GM12878 (cell line): ENCODE data around the gene IER5L. TPM values are rescaled to one million over a fixed set of nuclear protein-coding genes. Genes with fewer than 3 reads are reported as not detected.
A peak's percentile ranks its signal among the peaks of the same experiment; 100 is the strongest.

Experiments used
- ATAC-seq: fragments of 200-7000 bp; cut with Tn5 transposase; 3 replicates; pipeline ENCODE4 v1.9.1; 2020; ENCODE audit warnings: mild to moderate bottlenecking, moderate library complexity
- BruUV-seq: library from RNA; stranded (reverse); fragments of 400-500 nt; replicated peaks from 2 replicates; lab custom pipeline; 2021; lab: Mats Ljungman, UMichigan
- CTCF ChIA-PET: fragments of 300-600 bp; sonication (Branson Sonifier 250); formaldehyde crosslinking; extraction: SDS; loops from one replicate; lab custom pipeline; 2021; ENCODE audit warnings: inconsistent platforms; lab: Yijun Ruan, JAX
- POLR2A ChIA-PET: fragments of 350-600 bp; formaldehyde crosslinking; extraction: SDS; loops from one replicate; lab custom pipeline; 2021; ENCODE audit warnings: inconsistent platforms; lab: Charles Lee
- RAD21 ChIA-PET: fragments of 300-600 bp; sonication (Branson Sonifier 250); formaldehyde crosslinking; loops from one replicate; lab custom pipeline; 2023; ENCODE audit warnings: antibody characterized with exemption; ENCODE audit not compliant: unreplicated experiment; lab: Charles Lee
- SMC1A ChIA-PET: fragments of 300-600 bp; sonication (Branson Sonifier 250); formaldehyde crosslinking; loops from one replicate; lab custom pipeline; 2023; ENCODE audit not compliant: unreplicated experiment, uncharacterized antibody; lab: Charles Lee
- DNase-seq: peaks from one replicate; pipeline ENCODE4 v3.0.0-alpha.2; 2011; ENCODE audit warnings: low read depth, low spot score
- FAIRE-seq: peaks from 3 replicates; lab custom pipeline; 2011; peaks lifted over from hg19 to GRCh38; lab: Jason Lieb, UNC
- H2AFZ ChIP-seq: 2 replicates; pipeline ENCODE4 v1.6.0; 2011; ENCODE audit warnings: low read depth, low read length, control low read depth; ENCODE audit not compliant: control insufficient read depth
- H3K27ac ChIP-seq: 2 replicates; pipeline ENCODE4 v1.5.1; 2011; ENCODE audit warnings: control low read depth; ENCODE audit not compliant: control insufficient read depth, insufficient read depth
- H3K27me3 ChIP-seq, 2 experiments: replicated peaks in 1 of 2; 2 replicates each; pipeline versions ENCODE4 v1.6.0 to v1.6.1; 2011; ENCODE audit warnings: low read length in 1 of 2; ENCODE audit not compliant: control insufficient read depth in 2 of 2, insufficient read depth in 2 of 2
- H3K36me3 ChIP-seq, 2 experiments: 2 replicates each; pipeline ENCODE4 v1.5.1; 2011; ENCODE audit warnings: low read length in 1 of 2; ENCODE audit not compliant: control insufficient read depth in 2 of 2, insufficient read depth in 2 of 2
- H3K4me1 ChIP-seq: 2 replicates; pipeline ENCODE4 v1.6.1; 2011; ENCODE audit warnings: mild to moderate bottlenecking, low read length, moderate library complexity, mixed read lengths; ENCODE audit not compliant: control insufficient read depth, insufficient read depth
- H3K4me2 ChIP-seq: 2 replicates; pipeline ENCODE4 v1.6.0; 2011; ENCODE audit warnings: control low read depth; ENCODE audit not compliant: control insufficient read depth, insufficient read depth
- H3K4me3 ChIP-seq: fragments of 200-600 bp; sonication (generic); 2 replicates; pipeline ENCODE4 v1.5.1; 2016
- H3K79me2 ChIP-seq: 2 replicates; pipeline ENCODE4 v1.6.0; 2011; ENCODE audit warnings: low read length; ENCODE audit not compliant: control insufficient read depth, insufficient read depth
- H3K9ac ChIP-seq: 2 replicates; pipeline ENCODE4 v1.8.0; 2011; ENCODE audit warnings: low read length, control low read depth, mixed read lengths; ENCODE audit not compliant: control insufficient read depth, insufficient read depth
- H3K9me3 ChIP-seq: replicated peaks from 3 replicates; pipeline ENCODE4 v1.5.1; 2011; ENCODE audit warnings: mild to moderate bottlenecking, low read length; ENCODE audit not compliant: control insufficient read depth, insufficient read depth
- H4K20me1 ChIP-seq: 2 replicates; pipeline ENCODE4 v1.6.0; 2011; ENCODE audit not compliant: control insufficient read depth, insufficient read depth
- ASH2L ChIP-seq: fragments of 300-600, 200-600 bp; sonication (generic); IDR thresholded peaks from 2 replicates; pipeline ENCODE4 v1.6.1; 2017; ENCODE audit warnings: low read depth, mild to moderate bottlenecking, borderline replicate concordance
- BRCA1 ChIP-seq: IDR thresholded peaks from 2 replicates; pipeline ENCODE4 v1.6.1; 2011; ENCODE audit warnings: low read depth, low read length, improper control_type of control experiment
- IKZF1 ChIP-seq: fragments of 450-650 bp; conservative IDR thresholded peaks from 2 replicates; pipeline ENCODE4 v1.6.1; 2017; ENCODE audit warnings: antibody characterized with exemption, mild to moderate bottlenecking
- SIN3A ChIP-seq: IDR thresholded peaks from 2 replicates; pipeline ENCODE4 v1.6.1; 2012; ENCODE audit warnings: low read depth, low read length, improper control_type of control experiment
- SPI1 ChIP-seq: IDR thresholded peaks from 2 replicates; pipeline ENCODE4 v1.6.1; 2011; ENCODE audit warnings: low read depth, mild to moderate bottlenecking, low read length, moderate library complexity, borderline replicate concordance; ENCODE audit not compliant: insufficient read depth
- SREBF2 ChIP-seq: IDR thresholded peaks from 2 replicates; pipeline ENCODE4 v1.6.1; 2012; ENCODE audit warnings: mild to moderate bottlenecking, low read length
- SUZ12 ChIP-seq: fragments of 200-600 bp; sonication (generic); IDR thresholded peaks from one replicate; pipeline ENCODE4 v1.6.1; 2018; ENCODE audit warnings: antibody characterized with exemption, mild to moderate bottlenecking; ENCODE audit not compliant: unreplicated experiment
- TBL1XR1 ChIP-seq: IDR thresholded peaks from 2 replicates; pipeline ENCODE4 v1.6.1; 2012; ENCODE audit warnings: low read depth, low read length, improper control_type of control experiment
- WGBS: methylation state at CpG from one replicate; pipeline ENCODE4 v1.1.6; 2016; ENCODE audit warnings: low lambda C conversion rate; ENCODE audit not compliant: insufficient replicate concordance, insufficient coverage; ENCODE audit errors: missing lambda C conversion rate; 5-methylcytosine and 5-hydroxymethylcytosine counted together
- in situ Hi-C: fragments of 300-500 bp; cut with MboI; formaldehyde crosslinking; loops from 9 replicates; pipeline ENCODE4 v1.14.3; 2018; ENCODE audit warnings: mixed read lengths
- intact Hi-C: fragments of 100-400 bp; cut with micrococcal nuclease; formaldehyde crosslinking; loops from one replicate; pipeline ENCODE4 v1.14.2; 2022; ENCODE audit not compliant: unreplicated experiment
- polyA plus RNA-seq, 11 experiments: library from polyadenylated mRNA; depleted of rRNA in 4 of 11; unstranded in 6 of 11; stranded (reverse) in 5 of 11; fragments of >200 nt; fragmentation: Nextera tagmentation in 4 of 11; fragmentation: Illumina TruSeq in 1 of 11; extraction: Ambion mirVana in 4 of 11; extraction: Trizol in 1 of 11; gene quantifications; 1 replicate in 1 of 11; 2 replicates in 10 of 11; pipeline versions ENCODE4 v1.2.1 to v1.2.3, GENCODE V29; 2011 to 2016; ENCODE audit warnings: inconsistent platforms in 2 of 11, missing spikeins in 2 of 11, low read depth in 1 of 11
- total RNA-seq, 4 experiments: library from RNA; depleted of rRNA in 3 of 4; stranded (reverse); fragments of >200 nt in 3 of 4; fragmentation: Illumina TruSeq in 1 of 4; extraction: Trizol in 1 of 4; gene quantifications; 2 replicates each; pipeline versions ENCODE4 v1.2.1 to v1.2.3, GENCODE V29; 2013 to 2021
- TF ChIP-seq, protein P1 (sequence below): fragments of 450-650 bp; IDR thresholded peaks from 2 replicates; pipeline ENCODE4 v1.6.1; 2017; ENCODE audit warnings: mild to moderate bottlenecking
- TF ChIP-seq, protein P2 (sequence below): fragments of 450-650 bp; IDR thresholded peaks from 2 replicates; pipeline ENCODE4 v1.6.1; 2017; ENCODE audit warnings: borderline replicate concordance
- TF ChIP-seq, protein P3 (sequence below): IDR thresholded peaks from 2 replicates; pipeline ENCODE4 v1.6.1; 2012; ENCODE audit warnings: mild to moderate bottlenecking, low read depth, low read length

IER5L gene
- total and polyA plus RNA-seq, 10 of the 15 experiments (the other 5 are each of a cell fraction or from before 2014, with no cell fraction given): 0.04 to 1.4 (median 0.17) TPM

DNA sequence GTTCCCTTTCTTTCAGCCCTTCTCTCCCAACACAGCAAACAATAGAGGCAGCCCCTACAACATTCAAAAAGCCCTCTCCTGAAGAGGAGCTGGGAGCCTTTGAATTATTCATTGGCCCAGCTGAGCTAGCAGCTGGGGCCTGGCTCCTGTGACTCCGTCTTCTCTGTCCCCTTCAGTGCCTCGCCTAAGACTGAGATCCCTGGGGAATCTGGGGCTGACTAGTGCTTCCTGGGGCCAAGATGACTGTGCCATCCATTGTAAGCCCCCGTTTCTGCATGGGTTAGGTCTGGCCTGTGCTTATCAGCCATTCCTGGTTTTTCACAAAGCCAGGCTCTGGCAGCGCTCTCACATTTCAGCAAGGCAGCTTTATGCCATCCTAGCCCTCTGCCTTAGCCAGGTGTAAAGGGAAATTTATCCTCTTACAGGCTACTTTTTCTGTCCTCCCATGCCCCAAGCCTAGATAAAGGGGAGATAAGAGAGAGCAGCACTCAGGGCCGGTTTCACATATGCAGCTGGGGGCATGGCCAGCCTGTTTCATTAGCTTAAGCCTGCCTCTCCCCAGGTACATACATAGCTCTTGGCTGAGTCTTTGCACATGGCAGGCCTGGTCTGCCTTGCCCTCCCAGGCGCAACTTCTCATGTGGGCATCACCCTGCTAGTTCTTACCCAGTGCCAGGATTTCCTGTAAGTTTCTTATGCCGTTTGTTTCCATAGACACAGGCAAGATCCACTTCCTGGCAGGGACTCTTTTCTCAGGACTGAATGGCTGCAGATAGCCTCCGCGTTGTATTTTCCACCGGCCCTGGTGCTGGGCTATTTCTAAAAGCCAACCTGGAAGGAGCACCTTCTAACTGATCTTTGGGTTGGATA lies 51.1 kb downstream of the IER5L start:
- DNase-seq (no peak), ATAC-seq (no peak), FAIRE-seq (no peak)
- TSS peak; percentile 47 for BruUV-seq
- Histone ChIP-seq H3K36me3 (peaks cover 15 to 16% of the 10 kb centered on the region in 2 experiments), H3K4me3 (no peak overlapping the region), H4K20me1 (no peaks in the 10 kb centered on the region), H3K4me1 (peaks cover 3% of the 10 kb centered on the region; the same call in 1 of the 2 replicates), H3K9ac (no peak overlapping the region), H3K79me2 (no peaks in the 10 kb centered on the region), H3K9me3 (no peaks in the 10 kb centered on the region), H3K4me2 (no peak overlapping the region), H3K27me3 (no peaks in the 10 kb centered on the region), H2AFZ (no peak overlapping the region), H3K27ac (no peak overlapping the region)
- CTCF ChIA-PET: interaction anchor here (1.0 to 11.5 kb wide), 2 partner anchors 15 to 497 kb away, joined by 3 to 175 read pairs; no protein-coding TSS in a partner anchor
- RAD21 ChIA-PET: interaction anchor here (1.3 to 1.6 kb wide), 3 partner anchors 11 to 498 kb away, joined by 3 to 6 read pairs (median 4); no protein-coding TSS in a partner anchor
- no peak for TF ChIP-seq SIN3A
- no peak for TF ChIP-seq TBL1XR1
- TF ChIP-seq SPI1: no peak
- TF ChIP-seq, protein P1, sequence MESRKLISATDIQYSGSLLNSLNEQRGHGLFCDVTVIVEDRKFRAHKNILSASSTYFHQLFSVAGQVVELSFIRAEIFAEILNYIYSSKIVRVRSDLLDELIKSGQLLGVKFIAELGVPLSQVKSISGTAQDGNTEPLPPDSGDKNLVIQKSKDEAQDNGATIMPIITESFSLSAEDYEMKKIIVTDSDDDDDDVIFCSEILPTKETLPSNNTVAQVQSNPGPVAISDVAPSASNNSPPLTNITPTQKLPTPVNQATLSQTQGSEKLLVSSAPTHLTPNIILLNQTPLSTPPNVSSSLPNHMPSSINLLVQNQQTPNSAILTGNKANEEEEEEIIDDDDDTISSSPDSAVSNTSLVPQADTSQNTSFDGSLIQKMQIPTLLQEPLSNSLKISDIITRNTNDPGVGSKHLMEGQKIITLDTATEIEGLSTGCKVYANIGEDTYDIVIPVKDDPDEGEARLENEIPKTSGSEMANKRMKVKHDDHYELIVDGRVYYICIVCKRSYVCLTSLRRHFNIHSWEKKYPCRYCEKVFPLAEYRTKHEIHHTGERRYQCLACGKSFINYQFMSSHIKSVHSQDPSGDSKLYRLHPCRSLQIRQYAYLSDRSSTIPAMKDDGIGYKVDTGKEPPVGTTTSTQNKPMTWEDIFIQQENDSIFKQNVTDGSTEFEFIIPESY: no peak
- no peak for TF ChIP-seq SREBF2
- TF ChIP-seq, protein P2, sequence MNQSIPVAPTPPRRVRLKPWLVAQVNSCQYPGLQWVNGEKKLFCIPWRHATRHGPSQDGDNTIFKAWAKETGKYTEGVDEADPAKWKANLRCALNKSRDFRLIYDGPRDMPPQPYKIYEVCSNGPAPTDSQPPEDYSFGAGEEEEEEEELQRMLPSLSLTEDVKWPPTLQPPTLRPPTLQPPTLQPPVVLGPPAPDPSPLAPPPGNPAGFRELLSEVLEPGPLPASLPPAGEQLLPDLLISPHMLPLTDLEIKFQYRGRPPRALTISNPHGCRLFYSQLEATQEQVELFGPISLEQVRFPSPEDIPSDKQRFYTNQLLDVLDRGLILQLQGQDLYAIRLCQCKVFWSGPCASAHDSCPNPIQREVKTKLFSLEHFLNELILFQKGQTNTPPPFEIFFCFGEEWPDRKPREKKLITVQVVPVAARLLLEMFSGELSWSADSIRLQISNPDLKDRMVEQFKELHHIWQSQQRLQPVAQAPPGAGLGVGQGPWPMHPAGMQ: no peak
- TF ChIP-seq ASH2L: no peak
- no peak for TF ChIP-seq SUZ12
- TF ChIP-seq BRCA1: no peak
- TF ChIP-seq IKZF1: no peak
- TF ChIP-seq, protein P3, sequence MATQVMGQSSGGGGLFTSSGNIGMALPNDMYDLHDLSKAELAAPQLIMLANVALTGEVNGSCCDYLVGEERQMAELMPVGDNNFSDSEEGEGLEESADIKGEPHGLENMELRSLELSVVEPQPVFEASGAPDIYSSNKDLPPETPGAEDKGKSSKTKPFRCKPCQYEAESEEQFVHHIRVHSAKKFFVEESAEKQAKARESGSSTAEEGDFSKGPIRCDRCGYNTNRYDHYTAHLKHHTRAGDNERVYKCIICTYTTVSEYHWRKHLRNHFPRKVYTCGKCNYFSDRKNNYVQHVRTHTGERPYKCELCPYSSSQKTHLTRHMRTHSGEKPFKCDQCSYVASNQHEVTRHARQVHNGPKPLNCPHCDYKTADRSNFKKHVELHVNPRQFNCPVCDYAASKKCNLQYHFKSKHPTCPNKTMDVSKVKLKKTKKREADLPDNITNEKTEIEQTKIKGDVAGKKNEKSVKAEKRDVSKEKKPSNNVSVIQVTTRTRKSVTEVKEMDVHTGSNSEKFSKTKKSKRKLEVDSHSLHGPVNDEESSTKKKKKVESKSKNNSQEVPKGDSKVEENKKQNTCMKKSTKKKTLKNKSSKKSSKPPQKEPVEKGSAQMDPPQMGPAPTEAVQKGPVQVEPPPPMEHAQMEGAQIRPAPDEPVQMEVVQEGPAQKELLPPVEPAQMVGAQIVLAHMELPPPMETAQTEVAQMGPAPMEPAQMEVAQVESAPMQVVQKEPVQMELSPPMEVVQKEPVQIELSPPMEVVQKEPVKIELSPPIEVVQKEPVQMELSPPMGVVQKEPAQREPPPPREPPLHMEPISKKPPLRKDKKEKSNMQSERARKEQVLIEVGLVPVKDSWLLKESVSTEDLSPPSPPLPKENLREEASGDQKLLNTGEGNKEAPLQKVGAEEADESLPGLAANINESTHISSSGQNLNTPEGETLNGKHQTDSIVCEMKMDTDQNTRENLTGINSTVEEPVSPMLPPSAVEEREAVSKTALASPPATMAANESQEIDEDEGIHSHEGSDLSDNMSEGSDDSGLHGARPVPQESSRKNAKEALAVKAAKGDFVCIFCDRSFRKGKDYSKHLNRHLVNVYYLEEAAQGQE: no peak
- POLR2A ChIA-PET: interaction anchor here (0.9 kb wide), 1 partner anchor 477 kb away, joined by 3 read pairs; no protein-coding TSS in a partner anchor
- 75% methylated on average over 10 of the region's 10 CpGs for WGBS
- in situ Hi-C loops: no loop called here
- intact Hi-C loops: no loop called here
- SMC1A ChIA-PET: interaction anchor here (1.4 to 2.2 kb wide), 3 partner anchors 12 to 15 kb away, joined by 4 to 7 read pairs (median 4); no protein-coding TSS in a partner anchor
